ENCODE results near the gene CFAP99. TPM values are rescaled to one million over a fixed set of nuclear protein-coding genes. Genes with fewer than 3 reads are reported as not detected.
"Not testable (repeated sequence)": the region's sequence is repeated elsewhere in the genome, so short reads cannot be mapped to it uniquely, and the experiment has no call there.

Gene CFAP99
- total RNA-seq, 6 experiments from 2014 or later: not detected

DNA sequence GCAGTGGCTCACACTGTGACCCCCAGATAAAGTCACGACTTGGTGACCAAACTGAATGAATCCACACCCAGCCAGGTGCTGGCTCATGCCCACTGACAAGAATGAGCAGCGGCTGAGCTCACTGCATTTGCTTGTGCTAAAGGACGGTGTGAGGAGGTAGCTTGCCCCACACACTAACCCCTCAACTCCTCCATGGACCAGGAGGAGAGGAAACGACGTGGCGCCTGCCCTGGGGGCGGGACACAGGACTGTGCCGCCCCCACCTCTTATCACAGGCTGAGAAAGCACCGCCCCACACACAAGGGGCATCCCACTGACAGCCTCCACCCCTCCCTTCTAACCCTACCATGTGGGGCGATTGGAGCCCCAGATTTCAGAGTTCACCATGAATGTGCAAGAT is 43.3 kb upstream of the CFAP99 start:
- no peaks in the 10 kb centered on the region for H3K36me3 Mint-ChIP-seq (ENCODE audit: low read depth)
- H3K9me3 Mint-ChIP-seq: no peaks in the 10 kb centered on the region
- H3K4me3 Mint-ChIP-seq: no peak overlapping the region
- no peaks in the 10 kb centered on the region for H3K4me1 Mint-ChIP-seq (ENCODE audit: low read depth)
- H3K27me3 Mint-ChIP-seq (ENCODE audit: insufficient read depth): peaks cover 67% of the 10 kb centered on the region
- no peak for TF ChIP-seq CTCF (IDR thresholded peaks at IDR 0.05)
- no peak for DNase-seq
- H3K27ac Mint-ChIP-seq: no peak overlapping the region

DNA sequence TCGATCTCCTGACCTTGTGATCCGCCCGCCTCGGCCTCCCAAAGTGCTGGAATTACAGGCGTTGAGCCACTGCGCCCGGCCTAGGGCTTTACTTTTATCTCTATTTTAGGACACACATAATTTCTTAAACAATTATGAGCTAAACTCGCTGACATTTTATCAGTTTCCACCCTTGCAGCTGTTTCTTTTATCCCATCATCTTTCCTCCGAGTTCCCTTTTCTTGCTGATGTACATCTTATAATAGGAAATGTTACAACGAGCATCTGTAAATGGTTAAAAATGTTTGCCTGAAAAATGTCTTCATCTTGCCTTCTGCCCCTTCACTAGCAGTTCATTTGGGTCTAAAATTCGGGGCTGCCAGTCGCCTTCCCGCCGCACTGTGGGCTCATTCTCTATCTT is 41.5 kb upstream of the CFAP99 start:
- peaks cover 68% of the 10 kb centered on the region for H3K27me3 Mint-ChIP-seq (ENCODE audit: insufficient read depth)
- no peak overlapping the region for H3K27ac Mint-ChIP-seq
- H3K9me3 Mint-ChIP-seq: peaks cover 6% of the 10 kb centered on the region; the same call in 1 of the 2 replicates
- H3K4me3 Mint-ChIP-seq: no peak overlapping the region
- no peaks in the 10 kb centered on the region for H3K4me1 Mint-ChIP-seq (ENCODE audit: low read depth)
- H3K36me3 Mint-ChIP-seq (ENCODE audit: low read depth): no peaks in the 10 kb centered on the region
- no peak for DNase-seq
- no peak for TF ChIP-seq CTCF (IDR thresholded peaks at IDR 0.05)

DNA sequence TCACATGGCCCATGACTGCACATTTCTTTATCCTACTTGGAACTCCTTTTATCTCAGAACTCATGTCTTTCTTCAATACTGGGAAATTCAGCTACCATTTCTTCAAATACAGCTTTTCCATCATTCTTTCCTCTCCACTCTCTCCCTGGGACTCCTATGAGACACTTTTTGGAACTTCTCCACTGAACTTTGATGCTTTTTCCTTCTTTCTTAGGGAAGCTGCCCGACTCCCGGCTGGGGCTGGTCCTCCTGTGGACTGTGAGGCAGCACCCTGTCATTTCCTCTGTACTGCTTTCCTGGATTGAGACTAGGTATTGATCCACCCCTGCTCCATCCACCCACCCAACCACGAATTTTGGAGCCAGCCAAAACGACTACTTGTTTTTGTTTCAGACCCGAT is 40.4 kb upstream of the CFAP99 start:
- no peaks in the 10 kb centered on the region for H3K36me3 Mint-ChIP-seq (ENCODE audit: low read depth)
- no peak overlapping the region for H3K4me3 Mint-ChIP-seq
- TF ChIP-seq CTCF (IDR thresholded peaks at IDR 0.05): no peak
- H3K27ac Mint-ChIP-seq: no peak overlapping the region
- H3K27me3 Mint-ChIP-seq (ENCODE audit: insufficient read depth): peaks cover 69% of the 10 kb centered on the region
- peaks cover 6% of the 10 kb centered on the region; the same call in 1 of the 2 replicates for H3K9me3 Mint-ChIP-seq
- no peaks in the 10 kb centered on the region for H3K4me1 Mint-ChIP-seq (ENCODE audit: low read depth)
- DNase-seq: no peak

DNA sequence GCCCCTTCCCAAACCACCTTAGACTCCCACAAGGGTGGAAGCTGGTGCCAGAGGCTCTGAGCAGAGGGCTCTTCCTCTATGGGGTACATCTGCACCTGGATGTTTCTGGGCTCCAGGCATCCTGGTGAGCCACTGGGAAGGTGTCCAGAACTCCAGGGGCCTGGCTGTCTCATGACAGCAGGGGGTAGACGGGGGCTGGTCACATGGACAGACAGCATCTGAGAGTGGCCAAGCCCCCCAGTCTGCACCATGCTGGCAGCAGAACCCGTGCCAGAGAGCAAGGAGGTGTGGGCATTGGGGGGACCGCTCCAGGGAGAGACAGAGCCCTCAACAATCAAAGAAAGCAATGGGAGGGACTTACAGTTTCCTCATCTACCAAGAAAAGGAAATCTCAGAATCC is 39.9 kb upstream of the CFAP99 start:
- peaks cover 69% of the 10 kb centered on the region for H3K27me3 Mint-ChIP-seq (ENCODE audit: insufficient read depth)
- H3K36me3 Mint-ChIP-seq (ENCODE audit: low read depth): no peaks in the 10 kb centered on the region
- H3K4me1 Mint-ChIP-seq (ENCODE audit: low read depth): no peaks in the 10 kb centered on the region
- DNase-seq: no peak
- no peak overlapping the region for H3K27ac Mint-ChIP-seq
- H3K9me3 Mint-ChIP-seq: peaks cover 6% of the 10 kb centered on the region; the same call in 1 of the 2 replicates
- no peak overlapping the region for H3K4me3 Mint-ChIP-seq
- no peak for TF ChIP-seq CTCF (IDR thresholded peaks at IDR 0.05)

DNA sequence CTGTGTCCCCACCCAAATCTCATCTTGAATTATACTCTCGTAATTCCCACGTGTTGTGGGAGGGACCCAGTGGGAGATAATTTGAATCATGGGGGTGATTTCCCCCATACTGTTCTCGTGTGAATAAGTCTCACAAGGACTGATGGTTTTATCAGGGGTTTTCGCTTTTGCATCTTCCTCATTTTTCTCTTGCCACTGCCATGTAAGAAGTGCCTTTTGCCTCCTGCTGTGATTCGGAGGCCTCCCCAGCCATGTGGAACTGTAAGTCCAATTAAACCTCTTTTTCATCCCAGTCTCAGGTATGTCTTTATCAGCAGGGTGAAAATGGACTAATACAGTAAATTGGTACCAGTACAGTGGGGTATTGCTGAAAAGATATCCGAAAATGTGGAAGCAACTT is 38.2 kb upstream of the CFAP99 start:
- not testable (repeated sequence) for H3K36me3 Mint-ChIP-seq (ENCODE audit: low read depth); H3K4me3 Mint-ChIP-seq; H3K27ac Mint-ChIP-seq; H3K4me1 Mint-ChIP-seq (ENCODE audit: low read depth); DNase-seq; H3K9me3 Mint-ChIP-seq
- H3K27me3 Mint-ChIP-seq (ENCODE audit: insufficient read depth): peaks cover 65% of the 10 kb centered on the region

- H3K27ac Mint-ChIP-seq; H3K9me3 Mint-ChIP-seq; DNase-seq; H3K4me1 Mint-ChIP-seq (ENCODE audit: low read depth); H3K36me3 Mint-ChIP-seq (ENCODE audit: low read depth); H3K4me3 Mint-ChIP-seq: not testable (repeated sequence)
- peaks cover 62% of the 10 kb centered on the region for H3K27me3 Mint-ChIP-seq (ENCODE audit: insufficient read depth)
Observed at GRCh38 chr4:2382769-2383202, 36.0 kb upstream of the CFAP99 start.

DNA sequence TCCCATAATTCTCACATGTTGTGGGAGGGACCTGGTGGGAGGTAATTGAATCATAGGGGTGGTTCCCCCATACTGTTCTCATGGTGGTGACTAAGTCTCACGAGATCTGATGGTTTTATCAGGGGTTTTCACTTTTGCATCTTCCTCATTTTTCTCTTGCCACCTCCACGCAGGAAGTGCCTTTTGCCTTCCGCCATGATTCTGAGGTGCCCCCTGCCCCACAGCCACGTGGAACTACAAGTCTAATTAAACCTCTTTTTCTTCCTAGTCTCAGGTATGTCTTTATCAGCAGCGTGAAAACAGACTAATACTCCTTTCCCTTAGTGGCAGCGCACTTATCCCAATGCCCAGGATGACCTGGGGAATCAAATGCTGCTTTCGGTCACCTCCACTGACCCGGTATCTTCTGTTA is 35.5 kb upstream of the CFAP99 start:
- H3K4me1 Mint-ChIP-seq (ENCODE audit: low read depth); H3K36me3 Mint-ChIP-seq (ENCODE audit: low read depth); DNase-seq; H3K27ac Mint-ChIP-seq; H3K4me3 Mint-ChIP-seq; H3K9me3 Mint-ChIP-seq: not testable (repeated sequence)
- H3K27me3 Mint-ChIP-seq (ENCODE audit: insufficient read depth): peaks cover 62% of the 10 kb centered on the region
